ENCODE measurements around the gene OSBPL5.

GRCh38 chr11:3109434-3109833, 55.7 kb downstream of the OSBPL5 start:
- no peak for TF ChIP-seq CTCF (IDR thresholded peaks at IDR 0.05; ENCODE audit: low read depth, low read length)
- TF ChIP-seq EZH2phosphoT487 (IDR thresholded peaks at IDR 0.05; ENCODE audit: low read depth): no peak
